DND-41 (cell line): ENCODE results near the gene PIGA.

ENCODE experiments used
- CTCF ChIP-seq: IDR thresholded peaks from 2 replicates; pipeline ENCODE4 v1.5.1; 2012; ENCODE audit warnings: borderline replicate concordance, low read length, moderate library complexity, mild to moderate bottlenecking; ENCODE audit not compliant: poor library complexity, severe bottlenecking; ENCODE audit errors: extremely low read depth
- EZH2 ChIP-seq: IDR thresholded peaks from 3 replicates; pipeline ENCODE4 v1.6.1; 2012; ENCODE audit warnings: borderline replicate concordance, low read depth, mild to moderate bottlenecking, moderate library complexity, low read length, inconsistent platforms; ENCODE audit not compliant: severe bottlenecking

GRCh38 chrX:15384304-15384703, 49.0 kb upstream of the PIGA start, which contains the start of gene VEGFD:
- TF ChIP-seq CTCF (no peak), EZH2 (no peak)
